Astrocyte (in vitro differentiated cells and primary cell): ENCODE measurements around the gene ERCC5.

Experiments
- EZH2 ChIP-seq: IDR thresholded peaks from 2 replicates; pipeline ENCODE4 v1.6.1; 2012; ENCODE audit warnings: mild to moderate bottlenecking, low read length, inconsistent platforms; ENCODE audit not compliant: insufficient read depth
- TF ChIP-seq, protein P1 (sequence below): IDR thresholded peaks from 2 replicates; pipeline ENCODE4 v1.5.1; 2011; ENCODE audit warnings: low read depth, mild to moderate bottlenecking, inconsistent platforms, low read length, moderate library complexity; ENCODE audit not compliant: insufficient read depth

GRCh38 chr13:102854675-102855074, 8.8 kb downstream of the ERCC5 start:
- TF ChIP-seq, protein P1, sequence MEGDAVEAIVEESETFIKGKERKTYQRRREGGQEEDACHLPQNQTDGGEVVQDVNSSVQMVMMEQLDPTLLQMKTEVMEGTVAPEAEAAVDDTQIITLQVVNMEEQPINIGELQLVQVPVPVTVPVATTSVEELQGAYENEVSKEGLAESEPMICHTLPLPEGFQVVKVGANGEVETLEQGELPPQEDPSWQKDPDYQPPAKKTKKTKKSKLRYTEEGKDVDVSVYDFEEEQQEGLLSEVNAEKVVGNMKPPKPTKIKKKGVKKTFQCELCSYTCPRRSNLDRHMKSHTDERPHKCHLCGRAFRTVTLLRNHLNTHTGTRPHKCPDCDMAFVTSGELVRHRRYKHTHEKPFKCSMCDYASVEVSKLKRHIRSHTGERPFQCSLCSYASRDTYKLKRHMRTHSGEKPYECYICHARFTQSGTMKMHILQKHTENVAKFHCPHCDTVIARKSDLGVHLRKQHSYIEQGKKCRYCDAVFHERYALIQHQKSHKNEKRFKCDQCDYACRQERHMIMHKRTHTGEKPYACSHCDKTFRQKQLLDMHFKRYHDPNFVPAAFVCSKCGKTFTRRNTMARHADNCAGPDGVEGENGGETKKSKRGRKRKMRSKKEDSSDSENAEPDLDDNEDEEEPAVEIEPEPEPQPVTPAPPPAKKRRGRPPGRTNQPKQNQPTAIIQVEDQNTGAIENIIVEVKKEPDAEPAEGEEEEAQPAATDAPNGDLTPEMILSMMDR: no peak
- TF ChIP-seq EZH2: no peak
